ENCODE data around the gene SP100. TPM values are rescaled to one million over a fixed set of nuclear protein-coding genes. Genes with fewer than 3 reads are reported as not detected.

Gene SP100
- total RNA-seq, 2 experiments from 2014 or later: 145 to 151 TPM

Other genes starting within 250 kb of the SP100 start
- gene SP110, start 196.2 kb upstream of the SP100 start, total RNA-seq: 10 to 100 TPM; 85.3 to 88.8 TPM
- 10 to 100 TPM; 95.1 to 98.8 TPM for gene SP140, start 190.5 kb upstream of the SP100 start, total RNA-seq
- gene SP140L, start 89.0 kb upstream of the SP100 start, total RNA-seq: 10 to 100 TPM; 41.8 to 44.7 TPM

Data from activated naive CD4-positive, alpha-beta T cell treated with anti-CD3 and anti-CD28 coated beads for 36 hours (primary cell).